Right lobe of liver (tissue), 6 donors: Measurements from ENCODE around the gene GPER1. TPM values are rescaled to one million over a fixed set of nuclear protein-coding genes. Genes with fewer than 3 reads are reported as not detected.

Source experiments
- ATAC-seq, 4 donors: fragments of 200-7000 bp; cut with Tn5 transposase; one replicate each; pipeline ENCODE4 v1.9.1; 2020; ENCODE audit warnings: mild to moderate bottlenecking in 4 of 4, moderate library complexity in 4 of 4
- DNase-seq, 3 donors: peaks; one replicate each; pipeline ENCODE4 v3.0.0-alpha.2; 2020
- H3K27ac ChIP-seq, 3 donors: fragments of 200-600 bp; one replicate each; pipeline ENCODE4 v1.8.0; 2022
- H3K27me3 ChIP-seq, 2 donors: fragments of 200-600 bp; one replicate each; pipeline ENCODE4 v1.8.0; 2022
- H3K36me3 ChIP-seq, 4 donors: fragments of 200-600 bp; sonication (generic) in 1 of 4; one replicate each; pipeline versions ENCODE4 v1.5.1 to v1.8.0; 2017 to 2022; ENCODE audit warnings: control low read depth in 1 of 4
- H3K4me1 ChIP-seq, 4 donors: fragments of 200-600 bp; sonication (generic) in 1 of 4; one replicate each; pipeline versions ENCODE4 v1.5.1 to v1.8.0; 2017 to 2022; ENCODE audit warnings: control low read depth in 1 of 4
- H3K4me3 ChIP-seq, 3 donors: fragments of 200-600 bp; one replicate each; pipeline ENCODE4 v1.8.0; 2022
- H3K9me3 ChIP-seq, 4 donors: fragments of 200-600 bp; sonication (generic) in 1 of 4; one replicate each; pipeline versions ENCODE4 v1.5.1 to v1.8.0; 2017 to 2022; ENCODE audit warnings: control low read depth in 1 of 4
- CTCF ChIP-seq, 4 donors: fragments of 200-600 bp in 3 of 4; fragments of 450-650 bp in 1 of 4; IDR thresholded peaks; one replicate each; pipeline versions ENCODE4 v1.5.1 to v1.8.0; 2016 to 2022; ENCODE audit warnings: antibody characterized with exemption in 4 of 4, mild to moderate bottlenecking in 2 of 4
- POLR2A ChIP-seq: fragments of 450-650 bp; IDR thresholded peaks from one replicate; pipeline ENCODE4 v1.6.1; 2017; ENCODE audit warnings: antibody characterized with exemption, mild to moderate bottlenecking
- WGBS: methylation state at CpG from one replicate; pipeline ENCODE4 v1.1.6; 2018; ENCODE audit warnings: low coverage, low lambda C conversion rate; ENCODE audit not compliant: insufficient coverage; ENCODE audit errors: missing lambda C conversion rate; 5-methylcytosine and 5-hydroxymethylcytosine counted together
- intact Hi-C, 2 donors: fragments of 100-400 bp; cut with DNase I; formaldehyde crosslinking; loops; one replicate each; pipeline versions ENCODE4 v1.11.2 to v1.14.1; 2022
- total RNA-seq, 6 experiments: library from RNA; depleted of rRNA in 2 of 6; stranded (reverse); fragments of >200 nt in 2 of 6; fragmentation: NEBNext Ultra II Directional in 3 of 6; extraction: Animal tissue kit (Norgen Biotek cat#: 25700) in 3 of 6; gene quantifications; one replicate each; pipeline versions ENCODE4 v1.1.0 to v1.2.4, GENCODE V29; 2016 to 2023
- donor health status: DM: no; HTN: yes; CAD: no.
- donor health status: DM: no; HTN: no; CAD: no.
- donor health status: DM: no; HTN: no; CAD: no.
- donor health status: DM: no; HTN: yes; CAD: no.
- donor health status: DM: no; HTN: yes; CAD: no.

The GPER1 gene
- total RNA-seq, 6 experiments from 2014 or later: 7.0 to 26.4 (median 11.9) TPM

GRCh38 chr7:1081931-1082401 is 5.9 kb upstream of the GPER1 start:
- Histone ChIP-seq H3K4me1 (peaks cover 0 to 3% (median 0%) of the 10 kb centered on the region in 4 donors), H3K27ac (no peak overlapping the region), H3K9me3 (no peaks in the 10 kb centered on the region), H3K4me3 (no peak overlapping the region), H3K27me3 (no peaks in the 10 kb centered on the region), H3K36me3 (no peaks in the 10 kb centered on the region)
- TF ChIP-seq CTCF (IDR thresholded peaks at IDR 0.05) (no peak), POLR2A (no peak)
- DNase-seq (no peak), ATAC-seq (no peak)
- intact Hi-C loops: loop anchor here in 1 of 2 donors (5.0 kb wide), 1 partner anchor 40 kb away; no protein-coding TSS in a partner anchor
- 79% methylated on average over 11 of the region's 31 CpGs for WGBS

DNA sequence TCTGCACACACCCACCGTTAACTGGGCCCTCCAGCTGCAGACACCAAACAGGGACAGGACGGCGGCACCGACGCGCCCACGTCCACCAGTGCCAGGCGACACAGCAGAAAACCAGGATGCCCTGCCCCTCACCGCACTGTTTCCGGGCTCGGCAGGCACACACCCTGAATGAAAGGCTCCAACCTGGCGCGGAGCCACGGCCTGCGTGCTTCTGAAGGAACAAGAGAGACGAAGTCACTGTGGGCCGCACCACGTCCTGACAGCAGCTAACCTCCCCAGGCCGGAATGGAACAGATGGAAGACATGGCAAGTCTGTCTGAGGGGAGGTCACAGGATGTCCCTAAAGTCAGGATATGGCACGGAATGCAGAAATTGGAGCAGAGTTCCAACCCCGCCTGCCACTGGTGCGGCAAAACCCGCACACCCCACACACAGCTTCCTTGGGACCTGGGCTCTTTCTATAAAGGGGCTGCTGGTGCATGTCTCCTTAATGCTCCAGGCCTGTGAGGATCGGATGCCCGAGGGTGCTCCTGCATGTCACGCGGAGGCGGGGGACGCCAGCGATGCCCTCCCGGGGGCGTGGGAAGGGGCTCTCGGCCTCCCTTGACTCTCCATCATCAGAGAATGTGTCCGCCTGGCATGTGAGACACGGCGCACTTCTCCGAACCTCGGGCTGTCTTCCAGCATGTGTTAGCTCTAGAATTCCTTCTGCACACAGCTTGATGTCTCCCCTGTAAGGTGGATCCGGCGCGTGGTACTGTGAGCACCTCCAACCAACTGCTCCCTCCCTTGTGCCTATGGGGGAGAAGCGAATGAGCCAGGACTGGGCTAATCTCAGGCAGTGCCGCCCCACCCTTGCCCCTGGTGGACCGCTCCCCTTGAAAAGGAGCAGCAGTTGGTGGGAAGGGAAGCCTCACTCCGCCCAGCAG is 3.9 kb upstream of the GPER1 start:
- no peak for TF ChIP-seq CTCF (IDR thresholded peaks at IDR 0.05)
- no peak for TF ChIP-seq POLR2A
- Histone ChIP-seq H3K27ac (no peak overlapping the region), H3K4me1 (peaks cover 0 to 19% (median 4%) of the 10 kb centered on the region in 4 donors), H3K36me3 (no peaks in the 10 kb centered on the region), H3K4me3 (no peak overlapping the region), H3K9me3 (no peaks in the 10 kb centered on the region), H3K27me3 (no peaks in the 10 kb centered on the region)
- intact Hi-C loops: loop anchor here in 1 of 2 donors (5.0 kb wide), 1 partner anchor 38 kb away; no protein-coding TSS in a partner anchor
- no peak for DNase-seq
- WGBS: 95% methylated on average over 4 of the region's 45 CpGs
- ATAC-seq: no peak

GRCh38 chr7:1085266-1085665 is 2.6 kb upstream of the GPER1 start:
- ATAC-seq (no peak), DNase-seq (no peak)
- intact Hi-C loops: loop anchor here in 1 of 2 donors (5.0 kb wide), 1 partner anchor 37 kb away; no protein-coding TSS in a partner anchor
- Histone ChIP-seq H3K36me3 (no peaks in the 10 kb centered on the region), H3K4me1 (peaks cover 0 to 20% (median 9%) of the 10 kb centered on the region in 4 donors), H3K27me3 (no peaks in the 10 kb centered on the region), H3K4me3 (no peak overlapping the region), H3K9me3 (no peaks in the 10 kb centered on the region), H3K27ac (no peak overlapping the region)
- WGBS: 84% methylated on average over 10 of the region's 10 CpGs
- TF ChIP-seq POLR2A (no peak), CTCF (IDR thresholded peaks at IDR 0.05) (no peak)

- Histone ChIP-seq H3K27me3 (no peaks in the 10 kb centered on the region), H3K9me3 (no peaks in the 10 kb centered on the region), H3K4me3 (no peak overlapping the region), H3K36me3 (no peaks in the 10 kb centered on the region), H3K27ac (no peak overlapping the region), H3K4me1 (peaks cover 0 to 20% (median 9%) of the 10 kb centered on the region in 4 donors)
- intact Hi-C loops: loop anchor here in 1 of 2 donors (5.0 kb wide), 1 partner anchor 36 kb away; no protein-coding TSS in a partner anchor
- TF ChIP-seq POLR2A: no peak
- TF ChIP-seq CTCF (IDR thresholded peaks at IDR 0.05): no peak
- no peak for DNase-seq
- no peak for ATAC-seq
- 74% methylated on average over 4 of the region's 11 CpGs for WGBS
These were observed 1.9 kb upstream of the GPER1 start for GRCh38 chr7:1085910-1086421.
